ENCODE data around the gene TUBA4B. TPM values are rescaled to one million over a fixed set of nuclear protein-coding genes. Genes with fewer than 3 reads are reported as not detected.

TUBA4B gene
- polyA plus RNA-seq, 1 donor: 0.31 TPM

Other genes starting within 250 kb of the TUBA4B start
- gene CFAP65, start 211.7 kb upstream of the TUBA4B start, polyA plus RNA-seq (ENCODE audit: insufficient read length): not detected
- not detected for gene IHH, start 192.3 kb upstream of the TUBA4B start, polyA plus RNA-seq (ENCODE audit: insufficient read length)
- gene NHEJ1, start 92.4 kb upstream of the TUBA4B start, polyA plus RNA-seq (ENCODE audit: insufficient read length): 12.0 TPM
- 1.1 TPM for gene SLC23A3, start 83.2 kb upstream of the TUBA4B start, polyA plus RNA-seq (ENCODE audit: insufficient read length)
- 39.4 TPM for gene CNPPD1, start 76.3 kb upstream of the TUBA4B start, polyA plus RNA-seq (ENCODE audit: insufficient read length)
- 42.0 TPM for gene RETREG2, start 75.0 kb upstream of the TUBA4B start, polyA plus RNA-seq (ENCODE audit: insufficient read length)
- 21.4 TPM for gene ZFAND2B, start 46.5 kb upstream of the TUBA4B start, polyA plus RNA-seq (ENCODE audit: insufficient read length)
- gene ABCB6, start 34.3 kb upstream of the TUBA4B start, polyA plus RNA-seq (ENCODE audit: insufficient read length): 36.1 TPM
- gene ATG9A, start 23.6 kb upstream of the TUBA4B start, polyA plus RNA-seq (ENCODE audit: insufficient read length): 35.9 TPM
- gene ANKZF1, start 23.4 kb upstream of the TUBA4B start, polyA plus RNA-seq (ENCODE audit: insufficient read length): 29.5 TPM
- 4.4 TPM for gene GLB1L, start 7.8 kb upstream of the TUBA4B start, polyA plus RNA-seq (ENCODE audit: insufficient read length)
- gene STK16, start 7.8 kb upstream of the TUBA4B start, polyA plus RNA-seq (ENCODE audit: insufficient read length): 17.6 TPM
- gene TUBA4A, start 675 bp downstream of the TUBA4B start, polyA plus RNA-seq (ENCODE audit: insufficient read length): 112 TPM
- 97.8 TPM for gene DNAJB2, start 26.1 kb downstream of the TUBA4B start, polyA plus RNA-seq (ENCODE audit: insufficient read length)
- gene PTPRN, start 56.2 kb downstream of the TUBA4B start, polyA plus RNA-seq (ENCODE audit: insufficient read length): 0.12 TPM
- not detected for gene RESP18, start 79.5 kb downstream of the TUBA4B start, polyA plus RNA-seq (ENCODE audit: insufficient read length)
- 40.9 TPM for gene DNPEP, start 134.7 kb downstream of the TUBA4B start, polyA plus RNA-seq (ENCODE audit: insufficient read length)
- gene DES, start 165.1 kb downstream of the TUBA4B start, polyA plus RNA-seq (ENCODE audit: insufficient read length): 5,382 TPM
- 208 TPM for gene SPEG, start 181.6 kb downstream of the TUBA4B start, polyA plus RNA-seq (ENCODE audit: insufficient read length)
- 26.9 TPM for gene GMPPA, start 245.6 kb downstream of the TUBA4B start, polyA plus RNA-seq (ENCODE audit: insufficient read length)